ENCODE results near the gene PSMB7. TPM values are rescaled to one million over a fixed set of nuclear protein-coding genes. Genes with fewer than 3 reads are reported as not detected.

Gene PSMB7
- total RNA-seq, 2 experiments from 2014 or later = 164 to 186 TPM

DNA sequence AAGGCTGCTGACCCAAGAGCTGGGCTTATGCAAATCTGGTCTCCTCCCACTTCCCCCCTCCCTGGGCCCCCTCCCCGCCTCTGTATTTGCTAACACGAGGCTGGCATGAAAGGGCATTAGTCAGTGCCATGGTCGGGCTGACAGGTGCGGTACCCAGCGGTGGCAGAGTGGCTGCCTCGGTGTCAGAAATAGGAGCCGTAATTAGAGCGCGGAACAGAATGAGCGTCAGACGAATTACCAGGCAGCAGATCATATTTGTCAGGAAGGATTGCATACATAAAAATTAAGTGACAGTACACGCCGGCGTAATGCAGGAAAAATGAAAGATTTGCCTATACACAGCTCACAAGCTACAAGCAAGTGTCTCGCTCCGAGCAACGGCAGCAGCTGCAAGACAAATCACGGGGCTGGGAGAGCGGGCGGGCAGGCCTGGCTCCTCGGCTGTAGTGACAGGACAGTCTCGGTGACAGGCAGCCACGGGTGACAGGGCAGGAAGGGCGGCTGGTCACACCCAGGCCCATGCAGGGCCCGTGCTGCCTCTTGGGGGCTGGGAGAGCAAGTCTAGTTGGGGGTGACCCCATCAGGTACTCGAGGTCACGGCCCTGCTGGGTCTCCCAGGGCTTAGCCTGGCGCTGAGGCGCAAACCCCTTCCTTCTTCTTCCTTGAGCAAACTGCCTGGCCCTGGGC, 85.1 kb downstream of the PSMB7 start:
- Histone ChIP-seq H3K36me3 (ENCODE audit: insufficient read depth, low read length) (no peaks in the 10 kb centered on the region), H3K9me2 (ENCODE audit: insufficient read depth, low read length) (no peaks in the 10 kb centered on the region), H2AFZ (ENCODE audit: low read length) (no peak overlapping the region), H3K4me2 (ENCODE audit: low read length) (no peak overlapping the region), H3K27ac (ENCODE audit: low read depth, low read length, poor library complexity, severe bottlenecking) (no peak overlapping the region), H3K4me1 (ENCODE audit: insufficient read depth, low read length, poor library complexity, severe bottlenecking) (no peaks in the 10 kb centered on the region), H4K20me1 (ENCODE audit: insufficient read depth, low read length) (no peaks in the 10 kb centered on the region), H3K9me3 (ENCODE audit: low read length) (no peaks in the 10 kb centered on the region), H3K79me2 (ENCODE audit: insufficient read depth, low read depth, low read length) (no peaks in the 10 kb centered on the region), H3K4me3 (ENCODE audit: low read depth, low read length, poor library complexity, severe bottlenecking) (no peak overlapping the region)
- DNase-seq (ENCODE audit: low spot score) = no peak
- intact Hi-C loops (cut with micrococcal nuclease; ENCODE audit: unreplicated experiment) = no loop called here
- BruUV-seq (replicated peaks) = no TSS peak
- TF ChIP-seq EZH2phosphoT487 (IDR thresholded peaks at IDR 0.05; ENCODE audit: borderline replicate concordance, low read depth, low read length) = no peak
- TF ChIP-seq CTCF (conservative IDR thresholded peaks at IDR 0.05; ENCODE audit: low read length) = no peak
- ChIA-PET POLR2A (interaction anchor here (0.7 kb wide), 1 partner anchor 34 kb away, joined by 3 read pairs; no protein-coding TSS in a partner anchor), CTCF (ENCODE audit: unreplicated experiment) (no interaction called here)

GRCh38 chr9:124329206-124329792, 85.9 kb downstream of the PSMB7 start:
- no peaks in the 10 kb centered on the region for H3K79me2 ChIP-seq (ENCODE audit: insufficient read depth, low read depth, low read length)
- ChIA-PET CTCF (ENCODE audit: unreplicated experiment) (no interaction called here), POLR2A (interaction anchor here (0.6 kb wide), 1 partner anchor 84 kb away, joined by 7 read pairs; no protein-coding TSS in a partner anchor)
- no peaks in the 10 kb centered on the region for H3K36me3 ChIP-seq (ENCODE audit: insufficient read depth, low read length)
- BruUV-seq (replicated peaks) = no TSS peak
- H2AFZ ChIP-seq (ENCODE audit: low read length) = no peak overlapping the region
- no peak overlapping the region for H3K4me3 ChIP-seq (ENCODE audit: low read depth, low read length, poor library complexity, severe bottlenecking)
- H3K9me2 ChIP-seq (ENCODE audit: insufficient read depth, low read length) = no peaks in the 10 kb centered on the region
- no peak overlapping the region for H3K4me2 ChIP-seq (ENCODE audit: low read length)
- H3K27ac ChIP-seq (ENCODE audit: low read depth, low read length, poor library complexity, severe bottlenecking) = no peak overlapping the region
- no peaks in the 10 kb centered on the region for H3K9me3 ChIP-seq (ENCODE audit: low read length)
- H3K4me1 ChIP-seq (ENCODE audit: insufficient read depth, low read length, poor library complexity, severe bottlenecking) = no peaks in the 10 kb centered on the region
- intact Hi-C loops (cut with micrococcal nuclease; ENCODE audit: unreplicated experiment) = no loop called here
- TF ChIP-seq CTCF (conservative IDR thresholded peaks at IDR 0.05; ENCODE audit: low read length) (no peak), EZH2phosphoT487 (IDR thresholded peaks at IDR 0.05; ENCODE audit: borderline replicate concordance, low read depth, low read length) (no peak)
- no peaks in the 10 kb centered on the region for H4K20me1 ChIP-seq (ENCODE audit: insufficient read depth, low read length)
- DNase-seq (ENCODE audit: low spot score) = no peak

DNA sequence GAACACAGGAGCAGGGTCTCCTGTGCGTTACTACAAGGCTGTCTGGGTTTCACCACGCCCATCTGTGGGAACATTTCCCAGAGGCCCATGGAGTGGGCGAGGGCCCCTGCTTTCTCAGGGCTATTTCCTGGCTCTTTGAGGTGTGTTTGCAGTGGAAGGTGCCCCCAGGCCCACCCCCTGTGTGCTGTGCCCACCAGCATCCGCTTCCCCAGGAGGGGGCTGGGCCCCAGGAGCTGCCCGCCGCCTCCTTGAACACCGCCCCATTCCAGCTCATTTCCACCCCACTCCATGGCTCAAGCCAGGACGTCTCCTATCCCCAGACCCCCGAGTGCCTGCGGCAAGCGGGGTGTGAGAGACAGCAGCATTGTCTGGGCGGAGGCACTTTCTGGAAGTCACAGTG, 87.0 kb downstream of the PSMB7 start:
- intact Hi-C loops (cut with micrococcal nuclease; ENCODE audit: unreplicated experiment) = no loop called here
- Histone ChIP-seq H3K4me3 (ENCODE audit: low read depth, low read length, poor library complexity, severe bottlenecking) (no peak overlapping the region), H3K9me2 (ENCODE audit: insufficient read depth, low read length) (no peaks in the 10 kb centered on the region), H3K9me3 (ENCODE audit: low read length) (no peaks in the 10 kb centered on the region), H2AFZ (ENCODE audit: low read length) (no peak overlapping the region), H3K4me1 (ENCODE audit: insufficient read depth, low read length, poor library complexity, severe bottlenecking) (no peaks in the 10 kb centered on the region), H4K20me1 (ENCODE audit: insufficient read depth, low read length) (no peaks in the 10 kb centered on the region), H3K27ac (ENCODE audit: low read depth, low read length, poor library complexity, severe bottlenecking) (no peak overlapping the region), H3K79me2 (ENCODE audit: insufficient read depth, low read depth, low read length) (no peaks in the 10 kb centered on the region), H3K36me3 (ENCODE audit: insufficient read depth, low read length) (no peaks in the 10 kb centered on the region), H3K4me2 (ENCODE audit: low read length) (no peak overlapping the region)
- no TSS peak for BruUV-seq (replicated peaks)
- CTCF ChIA-PET (ENCODE audit: unreplicated experiment) = no interaction called here
- POLR2A ChIA-PET = interaction anchor here (0.7 kb wide), 1 partner anchor 8 kb away, joined by 3 read pairs; no protein-coding TSS in a partner anchor
- no peak for DNase-seq (ENCODE audit: low spot score)
- TF ChIP-seq CTCF (conservative IDR thresholded peaks at IDR 0.05; ENCODE audit: low read length) (no peak), EZH2phosphoT487 (IDR thresholded peaks at IDR 0.05; ENCODE audit: borderline replicate concordance, low read depth, low read length) (no peak)
